ENCODE data around the gene GNPTG.

GRCh38 chr16:1327619-1327947, 24.1 kb upstream of the GNPTG start:
- TF ChIP-seq CTCF (IDR thresholded peaks at IDR 0.05) (no peak), POLR2A (IDR thresholded peaks at IDR 0.05) (no peak)
